HG03378 (cell line): Measurements from ENCODE around the gene PDXK.
"Not testable (repeated sequence)": the region's sequence is repeated elsewhere in the genome, so short reads cannot be mapped to it uniquely, and the experiment has no call there.

Experiments
- ATAC-seq: cut with Tn5 transposase; IDR thresholded peaks from one replicate; pipeline ENCODE4 v1.9.1; 2021; ENCODE audit warnings: mild to moderate bottlenecking, moderate library complexity; ENCODE audit not compliant: unreplicated experiment

PDXK gene

GRCh38 chr21:43697758-43698643, 20.9 kb upstream of the PDXK start:
- no peak for ATAC-seq

- ATAC-seq: not testable (repeated sequence)
Observed at GRCh38 chr21:43699492-43699777, 19.5 kb upstream of the PDXK start.

GRCh38 chr21:43699933-43700599, 18.9 kb upstream of the PDXK start:
- no peak for ATAC-seq

- no peak for ATAC-seq
Observed at GRCh38 chr21:43701936-43702784, 16.8 kb upstream of the PDXK start.

GRCh38 chr21:43702785-43703034, 16.2 kb upstream of the PDXK start:
- ATAC-seq: no peak

GRCh38 chr21:43703035-43703880, 15.7 kb upstream of the PDXK start:
- no peak for ATAC-seq

GRCh38 chr21:43707462-43707861, 11.5 kb upstream of the PDXK start:
- ATAC-seq: no peak

- ATAC-seq: no peak
Observed at GRCh38 chr21:43708745-43709381, 10.1 kb upstream of the PDXK start.

- no peak for ATAC-seq
Observed at GRCh38 chr21:43712268-43712942, 6.5 kb upstream of the PDXK start.

GRCh38 chr21:43713123-43713522, 5.8 kb upstream of the PDXK start:
- ATAC-seq: not testable (repeated sequence)

- peak; percentile 57 for ATAC-seq
Observed at GRCh38 chr21:43716376-43717165, 2.4 kb upstream of the PDXK start.

GRCh38 chr21:43717166-43717853, 1.6 kb upstream of the PDXK start:
- peak; percentile 10 for ATAC-seq

GRCh38 chr21:43717967-43718871, 710 bp upstream of the PDXK start:
- ATAC-seq: no peak

GRCh38 chr21:43719748-43720538, 1.0 kb downstream of the PDXK start:
- no peak for ATAC-seq

- no peak for ATAC-seq
Observed at GRCh38 chr21:43720539-43721166, 1.7 kb downstream of the PDXK start.

- ATAC-seq: no peak
Observed at GRCh38 chr21:43721206-43721605, 2.3 kb downstream of the PDXK start.
